ENCODE measurements around the gene KLHDC10. TPM values are rescaled to one million over a fixed set of nuclear protein-coding genes. Genes with fewer than 3 reads are reported as not detected.

The KLHDC10 gene
- polyA plus RNA-seq, 1 donor (not counting 4 experiments of a cell fraction or from before 2014, with no cell fraction given), result 22.7 TPM

DNA sequence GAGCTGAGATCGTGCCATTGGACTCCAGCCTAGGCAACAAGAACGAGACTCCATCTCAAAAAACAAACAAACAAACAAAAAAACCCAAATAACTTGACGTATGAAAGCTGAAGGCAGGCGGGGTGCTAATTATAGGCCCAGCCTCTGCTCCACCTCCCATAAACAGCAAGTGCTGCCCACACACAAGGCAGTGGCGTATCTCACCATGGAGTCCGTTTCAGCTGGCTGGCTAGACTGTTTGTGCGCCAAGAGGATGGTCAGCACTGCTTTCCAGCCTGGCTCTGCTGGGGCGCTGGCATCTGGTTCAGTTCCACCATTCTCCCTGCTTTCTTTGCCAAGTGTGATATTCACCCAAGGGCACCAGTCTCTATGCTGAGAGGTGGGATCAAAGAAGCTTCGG is 48.2 kb upstream of the KLHDC10 start:
- H3K4me2 ChIP-seq (ENCODE audit: control insufficient read depth, extremely low read depth, insufficient read depth, low read depth, low read length), result no peak overlapping the region
- H3K9me3 ChIP-seq (ENCODE audit: control insufficient read depth, low read depth, low read length), result no peaks in the 10 kb centered on the region
- no peaks in the 10 kb centered on the region for H4K20me1 ChIP-seq (ENCODE audit: control insufficient read depth, extremely low read depth, insufficient read depth, low read length)
- no peak overlapping the region for H3K9ac ChIP-seq (ENCODE audit: control insufficient read depth, extremely low read depth, insufficient read depth, low read length)
- H2AFZ ChIP-seq (ENCODE audit: control insufficient read depth, low read length), result no peak overlapping the region
- no peaks in the 10 kb centered on the region for H3K79me2 ChIP-seq (ENCODE audit: control insufficient read depth, insufficient read depth, low read length)
- no peak for DNase-seq (ENCODE audit: low read depth, low spot score)
- no peak overlapping the region for H3K4me3 ChIP-seq (ENCODE audit: control insufficient read depth in 2 of 3, extremely low read depth in 1 of 3, insufficient read depth in 2 of 3, low read depth in 1 of 3, low read length in 3 of 3)
- H3K4me1 ChIP-seq (ENCODE audit: control insufficient read depth, extremely low read depth, insufficient read depth, low read length), result peaks cover 11% of the 10 kb centered on the region
- no peaks in the 10 kb centered on the region for H3K9me1 ChIP-seq (ENCODE audit: control insufficient read depth, extremely low read depth, insufficient read depth, low read length)
- no peaks in the 10 kb centered on the region for H3K27me3 ChIP-seq (ENCODE audit: control insufficient read depth, extremely low read depth, insufficient read depth, low read length)
- H3K36me3 ChIP-seq (ENCODE audit: control insufficient read depth in 2 of 2, extremely low read depth in 1 of 2, insufficient read depth in 2 of 2, low read length in 2 of 2), result peaks cover 18 to 22% of the 10 kb centered on the region in 2 experiments
- H3K27ac ChIP-seq (ENCODE audit: control insufficient read depth, insufficient read depth, low read length), result no peak overlapping the region
- dilution Hi-C loops (cut with MboI; ENCODE audit: extremely low pct_ligation_motif_present, low sequenced_read_pairs), result no loop called here
- no peak for FAIRE-seq
- TF ChIP-seq, protein P1, sequence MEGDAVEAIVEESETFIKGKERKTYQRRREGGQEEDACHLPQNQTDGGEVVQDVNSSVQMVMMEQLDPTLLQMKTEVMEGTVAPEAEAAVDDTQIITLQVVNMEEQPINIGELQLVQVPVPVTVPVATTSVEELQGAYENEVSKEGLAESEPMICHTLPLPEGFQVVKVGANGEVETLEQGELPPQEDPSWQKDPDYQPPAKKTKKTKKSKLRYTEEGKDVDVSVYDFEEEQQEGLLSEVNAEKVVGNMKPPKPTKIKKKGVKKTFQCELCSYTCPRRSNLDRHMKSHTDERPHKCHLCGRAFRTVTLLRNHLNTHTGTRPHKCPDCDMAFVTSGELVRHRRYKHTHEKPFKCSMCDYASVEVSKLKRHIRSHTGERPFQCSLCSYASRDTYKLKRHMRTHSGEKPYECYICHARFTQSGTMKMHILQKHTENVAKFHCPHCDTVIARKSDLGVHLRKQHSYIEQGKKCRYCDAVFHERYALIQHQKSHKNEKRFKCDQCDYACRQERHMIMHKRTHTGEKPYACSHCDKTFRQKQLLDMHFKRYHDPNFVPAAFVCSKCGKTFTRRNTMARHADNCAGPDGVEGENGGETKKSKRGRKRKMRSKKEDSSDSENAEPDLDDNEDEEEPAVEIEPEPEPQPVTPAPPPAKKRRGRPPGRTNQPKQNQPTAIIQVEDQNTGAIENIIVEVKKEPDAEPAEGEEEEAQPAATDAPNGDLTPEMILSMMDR (optimal IDR thresholded peaks at IDR 0.05 in 1 of 3, IDR thresholded peaks at IDR 0.05 in 1 of 3, conservative IDR thresholded peaks at IDR 0.05 in 1 of 3; ENCODE audit: extremely low read depth in 1 of 3, insufficient read depth in 2 of 3, low read length in 3 of 3), result no peak
- TF ChIP-seq EZH2 (IDR thresholded peaks at IDR 0.05; ENCODE audit: low read length), result no peak

DNA sequence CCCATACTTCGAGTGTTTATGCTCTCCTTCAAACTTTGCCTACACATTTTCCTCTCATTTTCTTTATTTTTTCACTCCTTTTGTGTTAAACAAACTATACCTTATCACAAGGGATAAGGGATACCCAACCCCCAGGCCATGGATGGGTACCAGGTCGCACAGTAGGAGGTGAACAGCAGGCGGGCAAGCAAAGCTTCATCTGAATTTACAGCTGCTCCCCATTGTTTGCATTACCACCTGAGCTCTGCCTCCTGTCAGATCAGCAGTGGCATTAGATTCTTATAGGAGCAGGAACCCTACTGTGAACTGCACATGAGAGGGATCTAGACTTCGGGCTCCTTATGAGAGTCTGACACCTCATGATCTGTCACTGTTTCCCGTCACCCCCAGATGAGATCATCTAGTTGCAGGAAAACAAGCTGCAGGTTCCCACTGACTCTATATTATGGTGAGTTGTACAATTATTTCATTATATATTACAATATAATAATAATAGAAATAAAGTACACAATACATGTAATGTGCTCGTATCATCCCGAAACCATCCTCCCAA is 47.6 kb upstream of the KLHDC10 start:
- Histone ChIP-seq H3K27ac (ENCODE audit: control insufficient read depth, insufficient read depth, low read length) (no peak overlapping the region), H3K9me1 (ENCODE audit: control insufficient read depth, extremely low read depth, insufficient read depth, low read length) (no peaks in the 10 kb centered on the region), H4K20me1 (ENCODE audit: control insufficient read depth, extremely low read depth, insufficient read depth, low read length) (no peaks in the 10 kb centered on the region), H3K9ac (ENCODE audit: control insufficient read depth, extremely low read depth, insufficient read depth, low read length) (no peak overlapping the region), H3K27me3 (ENCODE audit: control insufficient read depth, extremely low read depth, insufficient read depth, low read length) (no peaks in the 10 kb centered on the region), H3K4me1 (ENCODE audit: control insufficient read depth, extremely low read depth, insufficient read depth, low read length) (peaks cover 11% of the 10 kb centered on the region), H3K9me3 (ENCODE audit: control insufficient read depth, low read depth, low read length) (no peaks in the 10 kb centered on the region), H2AFZ (ENCODE audit: control insufficient read depth, low read length) (no peak overlapping the region), H3K4me3 (ENCODE audit: control insufficient read depth in 2 of 3, extremely low read depth in 1 of 3, insufficient read depth in 2 of 3, low read depth in 1 of 3, low read length in 3 of 3) (no peak overlapping the region), H3K4me2 (ENCODE audit: control insufficient read depth, extremely low read depth, insufficient read depth, low read depth, low read length) (no peak overlapping the region), H3K36me3 (ENCODE audit: control insufficient read depth in 2 of 2, extremely low read depth in 1 of 2, insufficient read depth in 2 of 2, low read length in 2 of 2) (peaks cover 18 to 24% of the 10 kb centered on the region in 2 experiments), H3K79me2 (ENCODE audit: control insufficient read depth, insufficient read depth, low read length) (no peaks in the 10 kb centered on the region)
- TF ChIP-seq, protein P1 (optimal IDR thresholded peaks at IDR 0.05 in 1 of 3, IDR thresholded peaks at IDR 0.05 in 1 of 3, conservative IDR thresholded peaks at IDR 0.05 in 1 of 3; ENCODE audit: extremely low read depth in 1 of 3, insufficient read depth in 2 of 3, low read length in 3 of 3), result no peak
- TF ChIP-seq EZH2 (IDR thresholded peaks at IDR 0.05; ENCODE audit: low read length), result no peak
- no peak for DNase-seq (ENCODE audit: low read depth, low spot score)
- FAIRE-seq, result no peak
- dilution Hi-C loops (cut with MboI; ENCODE audit: extremely low pct_ligation_motif_present, low sequenced_read_pairs), result no loop called here
